ENCODE data around the gene HLF. TPM values are rescaled to one million over a fixed set of nuclear protein-coding genes. Genes with fewer than 3 reads are reported as not detected.

HLF gene
- total RNA-seq, 4 donors from 2014 or later: 137 to 176 (median 154) TPM

DNA sequence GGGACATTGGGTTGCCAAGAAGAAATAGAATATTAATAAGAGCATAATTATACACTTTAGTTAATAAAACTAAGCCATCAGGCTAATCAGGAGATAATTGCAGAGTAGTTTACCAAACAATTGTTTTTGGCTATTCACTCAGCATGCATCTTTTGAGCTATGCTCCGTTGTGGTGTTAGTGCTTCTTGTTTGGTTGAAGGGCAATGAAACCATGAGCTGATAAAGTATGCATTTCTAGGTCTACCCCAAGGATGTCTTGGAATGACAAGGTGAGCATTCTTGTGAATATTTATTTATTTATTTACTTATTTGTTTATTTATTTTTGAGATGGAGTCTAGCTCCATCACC is 6.4 kb downstream of the HLF start:
- Histone ChIP-seq H3K4me3 (peak overlapping the region; percentile 13 to 87 (median 75)), H3K27ac (replicated peaks in 1 of 4) (peak overlapping the region; percentile 92 to 99 (median 98)), H3K36me3 (no peaks in the 10 kb centered on the region), H3K9me3 (no peaks in the 10 kb centered on the region), H3K4me1 (peaks cover 38 to 75% (median 72%) of the 10 kb centered on the region in 4 donors), H3K27me3 (no peaks in the 10 kb centered on the region)
- 68% methylated on average over 1 of the region's 1 CpG for WGBS
- DNase-seq (ENCODE audit: extremely low spot score): no peak
- no peak for TF ChIP-seq POLR2A (IDR thresholded peaks at IDR 0.05; ENCODE audit: low read depth)
- no peak for TF ChIP-seq EP300 (IDR thresholded peaks at IDR 0.05)
- no peak for TF ChIP-seq POLR2AphosphoS5 (IDR thresholded peaks at IDR 0.05)
- no peak for TF ChIP-seq CTCF (IDR thresholded peaks at IDR 0.05)
- intact Hi-C loops (cut with DNase I): no loop called here

GRCh38 chr17:55271958-55272710 is 7.4 kb downstream of the HLF start:
- Histone ChIP-seq H3K4me1 (peaks cover 47 to 79% (median 73%) of the 10 kb centered on the region in 4 donors), H3K4me3 (peak overlapping the region; percentile 15 to 87 (median 51))

DNA sequence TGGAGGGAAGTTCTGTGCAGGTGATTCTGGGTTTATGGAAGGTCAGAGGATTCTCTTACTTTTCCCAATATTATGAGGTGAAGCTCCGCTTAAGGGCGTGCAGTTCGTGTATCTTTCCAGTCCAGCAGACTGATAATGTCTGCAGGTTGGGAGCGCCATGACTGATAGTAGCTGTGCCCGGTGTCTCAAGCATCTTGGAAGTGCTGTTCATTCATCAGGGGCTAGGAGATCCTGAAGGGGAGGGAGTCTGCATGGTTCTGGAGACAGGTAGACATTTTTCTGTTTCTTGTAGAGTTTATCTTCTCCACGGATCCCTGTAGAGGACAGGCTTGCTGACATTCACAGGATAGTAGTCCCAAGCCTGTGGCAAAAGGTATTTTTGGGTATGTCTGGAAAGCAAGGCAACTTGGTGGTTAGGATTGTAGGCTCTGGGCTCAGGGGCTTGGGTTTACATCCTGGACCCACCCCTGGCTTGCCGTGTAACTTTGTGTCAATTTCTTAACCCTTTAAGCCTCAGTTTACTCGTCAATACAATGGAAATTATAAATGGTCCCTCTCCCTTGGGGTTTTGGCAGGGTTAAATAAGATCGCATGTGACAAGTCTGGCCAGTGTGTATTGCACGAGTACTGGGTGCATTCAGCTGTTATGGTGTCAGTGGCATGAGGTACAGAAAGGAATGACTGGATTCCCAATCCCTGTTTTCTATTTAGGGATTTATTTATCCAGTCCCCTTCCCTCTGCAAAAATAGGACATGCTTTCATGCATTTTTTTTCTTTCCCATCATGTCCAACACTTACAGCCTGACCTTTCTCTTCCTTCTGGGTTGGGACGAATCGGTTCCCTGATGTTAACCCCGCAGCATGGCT is 8.2 kb downstream of the HLF start:
- intact Hi-C loops (cut with DNase I): no loop called here
- no peaks in the 10 kb centered on the region for H3K9me3 ChIP-seq
- H3K27me3 ChIP-seq: no peaks in the 10 kb centered on the region
- TF ChIP-seq CTCF (IDR thresholded peaks at IDR 0.05) (no peak), POLR2A (IDR thresholded peaks at IDR 0.05; ENCODE audit: low read depth) (no peak), POLR2AphosphoS5 (IDR thresholded peaks at IDR 0.05) (no peak), EP300 (IDR thresholded peaks at IDR 0.05) (no peak)
- peak overlapping the region; percentile 15 to 87 (median 51) for H3K4me3 ChIP-seq
- H3K27ac ChIP-seq (replicated peaks in 1 of 4): peak overlapping the region; percentile 92 to 99 (median 98)
- DNase-seq (ENCODE audit: extremely low spot score): no peak
- peaks cover 55 to 87% (median 75%) of the 10 kb centered on the region in 4 donors for H3K4me1 ChIP-seq
- no peaks in the 10 kb centered on the region for H3K36me3 ChIP-seq
- WGBS: 52% methylated on average over 12 of the region's 13 CpGs

More at GRCh38 chr17:55271958-55272710, 7.4 kb downstream of the HLF start:
- H3K27ac ChIP-seq (replicated peaks in 1 of 4): peak overlapping the region; percentile 92 to 99 (median 98)
- intact Hi-C loops (cut with DNase I): no loop called here
- H3K27me3 ChIP-seq: no peaks in the 10 kb centered on the region
- H3K9me3 ChIP-seq: no peaks in the 10 kb centered on the region
- 70% methylated on average over 8 of the region's 8 CpGs for WGBS
- DNase-seq (ENCODE audit: extremely low spot score): no peak
- no peak for TF ChIP-seq POLR2A (IDR thresholded peaks at IDR 0.05; ENCODE audit: low read depth)
- TF ChIP-seq POLR2AphosphoS5 (IDR thresholded peaks at IDR 0.05): no peak
- no peak for TF ChIP-seq EP300 (IDR thresholded peaks at IDR 0.05)
- no peak for TF ChIP-seq CTCF (IDR thresholded peaks at IDR 0.05)
- H3K36me3 ChIP-seq: no peaks in the 10 kb centered on the region

DNA sequence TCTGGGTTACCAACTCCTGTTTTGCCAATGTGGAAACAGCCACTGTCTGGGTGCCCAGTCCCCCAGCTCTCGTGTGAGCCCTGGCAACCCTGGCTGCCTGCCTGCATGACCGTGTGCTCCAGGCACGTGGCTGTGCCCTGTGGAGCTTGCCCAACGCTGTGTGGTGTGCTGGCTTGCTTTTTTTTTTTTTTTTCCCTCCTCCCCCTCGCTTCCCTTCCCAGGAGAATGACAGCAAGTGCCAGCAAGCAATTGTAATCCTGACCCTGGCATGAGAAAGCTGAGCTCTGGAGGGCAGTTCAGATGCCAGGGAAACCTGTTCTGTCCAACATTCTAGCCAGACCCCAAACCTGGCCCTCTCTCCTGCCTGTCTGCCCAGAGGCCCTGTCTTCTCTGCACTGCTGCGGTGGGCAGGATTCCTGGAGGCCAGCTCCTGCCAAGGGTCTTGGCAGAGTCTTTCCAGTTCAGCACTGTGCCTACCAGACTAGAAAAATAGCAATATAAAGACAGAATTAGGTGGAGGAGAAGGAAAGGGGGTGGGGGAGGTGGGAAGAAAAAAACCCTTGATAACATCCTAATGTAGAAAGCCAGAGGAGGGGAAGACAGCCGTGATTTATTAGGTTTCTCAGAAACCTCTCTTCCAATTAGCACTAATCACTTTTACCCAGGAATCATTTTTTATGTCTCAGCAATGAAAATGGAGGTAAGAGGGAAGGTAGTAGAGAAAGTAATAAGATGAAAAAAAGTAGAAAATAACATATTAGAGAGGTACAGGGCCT is 9.0 kb downstream of the HLF start:
- H3K27me3 ChIP-seq: no peaks in the 10 kb centered on the region
- no peaks in the 10 kb centered on the region for H3K36me3 ChIP-seq
- H3K9me3 ChIP-seq: no peaks in the 10 kb centered on the region
- peak; percentile 56 for TF ChIP-seq EP300 (IDR thresholded peaks at IDR 0.05)
- no peak for TF ChIP-seq CTCF (IDR thresholded peaks at IDR 0.05)
- TF ChIP-seq POLR2AphosphoS5 (IDR thresholded peaks at IDR 0.05): peak; percentile 79
- TF ChIP-seq POLR2A (IDR thresholded peaks at IDR 0.05; ENCODE audit: low read depth): no peak
- 22% methylated on average over 7 of the region's 7 CpGs for WGBS
- H3K4me1 ChIP-seq: peaks cover 62 to 95% (median 82%) of the 10 kb centered on the region in 4 donors
- intact Hi-C loops (cut with DNase I): no loop called here
- H3K4me3 ChIP-seq: peak overlapping the region; percentile 15 to 87 (median 51)
- no peak for DNase-seq (ENCODE audit: extremely low spot score)
- H3K27ac ChIP-seq (replicated peaks in 1 of 4): peak overlapping the region; percentile 92 to 99 (median 98)
